NCI-H82 treated with DMSO at 0.1 percent for 48 hours (cell line): ENCODE data around the gene PPP2R2D.

ENCODE experiments used
- DNase-seq: peaks from one replicate; lab custom pipeline; 2025; ENCODE audit not compliant: unreplicated experiment; lab: John Stamatoyannopoulos, UW

PPP2R2D gene

GRCh38 chr10:131888186-131888604 lies 12.6 kb upstream of the PPP2R2D start:
- DNase-seq = no peak

GRCh38 chr10:131889755-131890154 lies 11.1 kb upstream of the PPP2R2D start:
- no peak for DNase-seq

DNA sequence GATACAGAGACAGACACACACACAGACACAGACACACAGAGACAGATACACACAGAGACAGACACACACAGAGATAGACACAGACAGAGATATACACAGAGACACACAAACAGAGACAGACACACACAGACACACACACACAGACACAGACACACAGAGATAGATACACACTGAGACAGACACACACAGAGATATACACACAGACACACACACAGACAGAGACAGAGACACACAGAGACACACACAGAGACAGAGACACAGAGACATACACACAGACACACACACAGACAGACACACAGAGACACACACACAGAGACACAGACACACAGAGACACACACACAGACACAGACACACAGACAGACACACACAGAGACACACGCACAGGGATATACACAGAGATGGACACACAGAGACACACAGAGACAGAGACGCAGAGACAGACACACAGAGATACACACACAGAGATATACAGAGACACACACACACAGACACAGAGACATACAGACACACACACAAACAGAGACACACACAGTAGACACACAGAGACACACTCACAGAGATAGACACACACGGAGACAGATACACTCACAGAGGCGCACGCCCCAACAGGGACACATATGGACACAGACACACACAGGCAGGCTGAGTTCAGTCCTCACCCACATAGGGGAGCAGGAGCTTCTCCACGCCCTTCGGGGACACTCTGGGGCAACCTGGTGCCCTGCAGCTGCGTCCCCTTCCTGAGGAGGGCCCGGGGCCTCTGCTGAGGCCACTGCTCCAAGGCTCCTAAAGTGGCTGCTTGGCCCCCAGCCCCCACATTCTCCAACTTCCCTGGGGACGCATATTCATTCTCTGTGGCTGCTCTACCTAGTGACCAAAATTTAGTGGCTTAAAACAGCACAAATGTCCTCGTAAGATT lies 10.3 kb upstream of the PPP2R2D start:
- DNase-seq = no peak

DNA sequence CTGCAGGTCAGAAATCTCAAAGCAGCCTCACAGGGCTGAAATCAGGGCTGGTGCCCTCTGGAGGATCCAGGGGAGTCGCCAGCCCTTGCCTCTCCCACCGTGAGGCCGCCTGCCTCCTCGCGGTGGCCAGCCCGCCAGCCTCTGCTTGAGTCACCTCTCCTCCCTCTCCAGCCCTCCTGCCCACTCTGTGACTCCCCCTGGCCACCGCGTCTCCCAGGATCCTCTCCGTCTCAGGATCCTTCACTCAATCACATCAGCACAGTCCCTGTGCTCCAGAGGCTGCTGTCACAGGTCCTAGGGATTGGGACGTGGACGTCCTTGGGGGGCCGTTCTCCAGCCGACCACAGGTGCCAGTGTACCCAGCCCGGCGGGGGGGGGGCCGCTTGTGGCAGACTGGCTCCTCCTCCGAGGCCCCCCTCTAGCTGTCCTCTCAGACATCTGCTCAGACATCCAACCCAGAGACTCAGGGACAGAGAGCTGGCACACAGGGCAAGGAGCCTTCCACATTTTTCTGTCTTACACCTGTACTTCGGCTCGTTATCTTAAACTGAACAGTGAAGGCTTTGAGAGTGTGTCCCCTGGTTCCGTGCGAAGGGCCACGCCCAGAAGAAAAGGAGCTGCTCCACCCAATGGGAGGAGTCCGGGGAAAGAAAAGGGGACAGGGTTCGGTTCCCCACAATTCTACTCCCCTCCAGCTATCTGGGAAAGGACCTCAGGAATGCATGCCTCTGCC lies 9.4 kb upstream of the PPP2R2D start:
- no peak for DNase-seq

DNA sequence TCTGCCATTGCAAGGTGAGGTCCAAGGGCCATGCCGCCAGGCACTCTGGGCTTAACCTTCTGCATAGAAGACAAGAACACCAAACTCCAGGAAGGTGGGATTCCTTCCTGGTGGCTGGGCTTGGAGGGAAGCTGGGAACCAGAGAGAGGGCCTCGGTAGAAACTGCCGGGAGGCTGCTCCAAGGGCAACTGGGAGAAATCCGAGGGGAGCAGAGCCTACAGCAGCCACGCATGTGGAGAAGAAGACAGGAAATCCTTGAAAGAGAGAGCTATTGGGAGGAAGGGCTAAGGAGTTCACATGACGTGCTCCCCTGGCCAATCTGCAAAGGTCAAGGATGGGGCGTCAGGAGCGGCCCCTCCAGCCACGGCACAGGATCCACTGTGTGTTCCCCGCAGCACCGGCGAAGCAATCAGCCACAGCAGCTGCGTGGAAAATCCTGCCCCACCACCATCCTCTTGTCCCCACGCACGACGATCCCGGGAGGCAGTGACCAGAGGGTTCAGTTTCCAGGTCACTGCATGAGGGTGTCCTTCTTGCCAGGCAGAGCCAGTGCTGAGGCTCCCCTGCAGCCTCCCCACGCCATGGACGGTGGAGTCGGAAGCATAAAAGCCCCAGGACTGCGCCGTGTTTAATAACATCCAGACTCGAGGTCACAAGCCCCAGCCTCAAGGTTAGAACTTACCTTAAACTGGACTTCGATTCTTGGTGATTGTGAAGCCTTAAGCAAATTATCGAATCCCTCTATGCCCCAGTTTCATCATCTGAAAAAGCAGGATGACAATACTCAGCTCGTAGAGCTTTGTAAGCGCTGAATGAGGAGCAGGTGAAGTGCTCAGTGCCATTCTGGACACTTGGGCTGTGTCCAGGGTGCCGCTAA lies 8.6 kb upstream of the PPP2R2D start:
- DNase-seq = no peak

GRCh38 chr10:131892806-131893675 lies 7.8 kb upstream of the PPP2R2D start:
- no peak for DNase-seq

DNA sequence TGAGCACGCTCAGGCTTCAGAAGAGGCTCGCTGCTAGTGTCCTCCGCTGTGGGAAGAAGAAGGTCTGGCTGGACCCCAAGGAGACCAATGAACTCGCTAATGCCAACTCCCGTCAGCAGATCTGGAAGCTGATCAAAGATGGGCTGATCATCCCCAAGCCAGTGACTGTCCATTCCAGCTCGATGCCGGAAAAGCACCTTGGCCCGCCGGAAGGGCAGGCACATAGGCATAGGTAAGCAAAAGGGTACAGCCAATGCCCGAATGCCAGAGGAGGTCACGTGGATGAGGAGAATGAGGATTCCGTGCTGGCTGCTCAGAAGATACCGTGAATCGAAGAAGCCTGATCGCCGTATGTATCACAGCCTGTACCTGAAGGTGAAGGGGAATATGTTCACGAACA lies 5.7 kb upstream of the PPP2R2D start:
- no peak for DNase-seq

DNA sequence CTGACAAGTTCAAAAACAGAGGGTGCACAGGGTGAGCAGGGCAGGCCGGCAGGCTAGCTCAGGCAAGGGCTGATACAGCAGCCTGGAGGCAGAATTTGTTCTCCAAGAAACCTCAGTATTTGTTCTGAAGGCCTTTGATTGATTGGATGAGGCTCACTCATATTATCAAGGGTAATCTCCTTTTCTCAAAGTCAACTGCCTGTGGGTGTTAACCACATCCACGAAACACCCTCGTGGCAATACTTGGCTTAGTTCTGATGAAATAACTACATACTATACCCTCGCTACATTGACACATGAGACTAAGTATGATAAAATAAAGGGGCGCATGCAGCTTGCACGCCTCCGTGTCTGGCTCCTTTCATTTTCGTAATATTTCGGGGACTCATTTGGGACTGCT lies 4.4 kb upstream of the PPP2R2D start:
- no peak for DNase-seq

- no peak for DNase-seq
These were observed 3.4 kb upstream of the PPP2R2D start for GRCh38 chr10:131897297-131897899.

GRCh38 chr10:131898061-131898460 lies 2.7 kb upstream of the PPP2R2D start:
- DNase-seq = no peak

DNA sequence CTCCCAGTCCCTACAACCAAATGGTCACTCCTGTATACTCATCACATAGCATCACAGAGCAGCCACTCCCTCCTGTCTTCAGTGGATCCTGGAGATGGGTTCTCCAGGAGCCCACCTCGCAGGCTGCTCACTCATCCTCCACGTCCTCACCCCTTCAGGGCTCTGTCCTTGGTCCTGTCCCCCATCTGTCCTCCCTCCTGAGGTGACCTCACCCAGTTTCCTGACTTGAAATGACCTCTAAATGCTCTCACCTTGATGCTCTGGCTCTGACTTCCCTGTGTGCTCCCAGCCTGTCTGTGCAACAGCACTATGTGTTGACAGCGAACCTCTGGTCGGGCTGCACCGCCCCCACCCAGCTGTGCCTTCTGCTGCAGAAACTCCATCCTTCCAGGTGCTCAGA lies 2.1 kb upstream of the PPP2R2D start:
- no peak for DNase-seq

- no peak for DNase-seq
These were observed 1.6 kb upstream of the PPP2R2D start for GRCh38 chr10:131899116-131899690.

DNA sequence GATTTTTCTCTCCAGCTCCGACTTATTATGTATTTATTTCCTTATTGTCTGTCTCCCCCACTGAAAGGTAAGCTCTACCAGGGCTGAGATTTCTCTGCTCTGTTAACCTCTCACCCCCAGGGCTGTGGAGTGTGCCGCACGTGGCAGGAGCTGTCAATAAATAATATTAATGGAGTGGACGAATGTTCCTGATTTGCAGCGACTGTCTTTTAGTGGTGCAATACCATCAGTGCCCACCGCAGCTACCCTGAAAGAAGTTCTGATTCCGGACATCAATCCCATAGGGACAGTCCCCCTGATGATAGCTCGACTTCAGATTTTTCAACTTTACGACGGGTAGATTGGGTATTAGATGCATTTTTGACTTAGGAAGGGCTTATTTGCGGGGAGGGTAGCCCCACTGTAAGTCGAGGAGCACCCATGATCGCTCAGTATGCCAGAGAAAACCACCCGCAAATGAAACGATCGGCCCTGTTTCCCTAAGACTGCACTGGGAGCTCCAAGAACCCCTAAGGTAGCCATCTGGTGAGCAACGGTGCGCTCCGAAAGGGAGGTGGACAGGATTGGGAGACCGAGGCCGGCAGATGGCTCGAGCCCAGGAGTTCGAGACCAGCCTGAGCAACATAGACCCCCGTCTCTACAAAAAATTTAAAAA lies 986 bp upstream of the PPP2R2D start:
- DNase-seq = no peak

DNA sequence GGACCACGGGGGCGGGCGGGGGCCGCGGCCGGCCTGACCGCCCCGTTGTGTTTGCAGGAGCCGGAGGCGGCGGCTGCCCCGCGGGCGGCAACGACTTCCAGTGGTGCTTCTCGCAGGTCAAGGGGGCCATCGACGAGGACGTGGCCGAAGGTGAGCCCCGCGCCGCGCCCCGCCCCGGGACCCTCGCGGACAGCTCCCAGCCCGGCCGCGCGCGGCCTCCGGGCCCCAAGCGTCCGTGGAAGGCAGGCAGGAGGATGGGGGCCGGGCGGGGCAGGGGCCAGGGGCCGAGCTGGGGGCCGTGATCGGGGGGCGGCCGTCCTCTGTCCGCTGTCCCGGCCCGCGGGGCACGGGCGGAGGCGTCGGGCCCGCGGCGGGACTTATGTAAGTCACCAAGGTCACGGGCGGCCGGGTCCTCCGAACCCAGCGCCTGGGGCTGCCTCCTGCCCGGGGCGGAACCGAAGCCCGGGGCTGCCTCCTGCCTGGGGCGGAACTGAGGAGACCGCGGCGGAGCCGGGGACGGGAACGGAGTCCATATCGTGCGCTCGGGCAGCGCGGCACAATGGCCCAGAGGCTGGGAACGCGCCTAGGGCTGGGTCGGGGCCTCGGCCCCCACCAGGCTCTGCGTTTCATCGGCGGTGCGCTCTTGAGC lies 497 bp downstream of the PPP2R2D start:
- no peak for DNase-seq

DNA sequence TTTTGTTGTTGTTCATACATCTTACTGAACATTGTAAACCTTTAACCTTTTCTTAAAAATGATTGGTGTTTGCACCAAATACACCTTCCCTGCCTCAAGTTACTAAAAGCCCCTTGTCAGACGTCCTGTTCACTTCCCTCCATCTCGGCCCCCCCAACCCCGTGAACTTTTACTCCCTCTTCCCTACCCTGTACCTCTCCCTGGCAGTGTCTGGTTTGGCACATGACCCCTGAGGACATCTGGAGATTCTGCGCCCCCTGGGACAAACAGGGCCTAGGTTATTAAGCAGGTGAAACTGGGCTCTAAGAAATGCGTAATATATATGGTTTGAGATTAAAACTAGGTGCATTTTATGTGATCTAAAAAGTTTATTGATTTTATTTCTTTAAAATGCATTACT lies 1.4 kb downstream of the PPP2R2D start:
- no peak for DNase-seq

GRCh38 chr10:131902691-131903090 lies 1.9 kb downstream of the PPP2R2D start:
- DNase-seq = no peak

- no peak for DNase-seq
These were observed 4.4 kb downstream of the PPP2R2D start for GRCh38 chr10:131905267-131905571.

GRCh38 chr10:131905603-131906268 lies 4.9 kb downstream of the PPP2R2D start:
- DNase-seq = no peak
